ENCODE data around the gene CAB39L.

DNA sequence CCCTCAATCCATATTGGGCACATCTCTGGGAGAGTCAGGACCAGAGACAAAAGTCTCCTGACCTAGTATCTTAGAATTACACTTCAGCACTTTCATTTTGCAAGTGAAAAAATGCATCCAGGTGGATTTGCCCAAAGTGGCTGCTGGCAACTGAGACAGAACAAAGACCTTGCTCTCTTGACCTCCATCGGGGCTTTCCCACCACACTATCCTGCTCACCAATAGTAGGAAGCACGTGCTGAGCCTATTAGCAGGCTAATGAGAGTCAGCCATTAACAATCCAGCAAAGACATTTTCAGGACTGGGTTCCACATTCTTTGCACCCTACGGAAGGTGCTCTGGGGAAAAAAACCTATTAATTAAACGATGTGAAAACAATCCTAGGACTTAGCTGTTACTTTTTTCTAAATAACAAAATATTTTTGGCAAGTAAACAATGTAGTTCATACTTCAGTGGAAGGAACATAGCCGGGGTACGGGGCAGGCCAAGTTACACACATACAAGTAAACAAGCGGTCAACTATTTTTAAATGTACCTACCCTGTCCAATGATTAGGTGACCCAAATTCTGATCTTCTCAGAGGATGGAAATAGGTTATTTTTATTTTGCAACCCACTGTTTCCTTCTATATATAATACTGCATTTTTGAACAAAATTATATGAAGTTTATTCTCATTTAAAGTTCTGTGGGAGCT lies 117.5 kb downstream of the CAB39L start:
- TF ChIP-seq POLR2A (IDR thresholded peaks at IDR 0.05) (no peak), POLR2AphosphoS5 (IDR thresholded peaks at IDR 0.05) (no peak)
- TF ChIP-seq, protein P1, sequence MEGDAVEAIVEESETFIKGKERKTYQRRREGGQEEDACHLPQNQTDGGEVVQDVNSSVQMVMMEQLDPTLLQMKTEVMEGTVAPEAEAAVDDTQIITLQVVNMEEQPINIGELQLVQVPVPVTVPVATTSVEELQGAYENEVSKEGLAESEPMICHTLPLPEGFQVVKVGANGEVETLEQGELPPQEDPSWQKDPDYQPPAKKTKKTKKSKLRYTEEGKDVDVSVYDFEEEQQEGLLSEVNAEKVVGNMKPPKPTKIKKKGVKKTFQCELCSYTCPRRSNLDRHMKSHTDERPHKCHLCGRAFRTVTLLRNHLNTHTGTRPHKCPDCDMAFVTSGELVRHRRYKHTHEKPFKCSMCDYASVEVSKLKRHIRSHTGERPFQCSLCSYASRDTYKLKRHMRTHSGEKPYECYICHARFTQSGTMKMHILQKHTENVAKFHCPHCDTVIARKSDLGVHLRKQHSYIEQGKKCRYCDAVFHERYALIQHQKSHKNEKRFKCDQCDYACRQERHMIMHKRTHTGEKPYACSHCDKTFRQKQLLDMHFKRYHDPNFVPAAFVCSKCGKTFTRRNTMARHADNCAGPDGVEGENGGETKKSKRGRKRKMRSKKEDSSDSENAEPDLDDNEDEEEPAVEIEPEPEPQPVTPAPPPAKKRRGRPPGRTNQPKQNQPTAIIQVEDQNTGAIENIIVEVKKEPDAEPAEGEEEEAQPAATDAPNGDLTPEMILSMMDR (IDR thresholded peaks at IDR 0.05 in 8 of 11, conservative IDR thresholded peaks at IDR 0.05 in 3 of 11) = no peak
